Amniotic epithelial cell (primary cell): ENCODE measurements around the gene WDR70.
A peak's percentile ranks its signal among the peaks of the same experiment; 100 is the strongest.
"Not testable (repeated sequence)": the region's sequence is repeated elsewhere in the genome, so short reads cannot be mapped to it uniquely, and the experiment has no call there.

ENCODE experiments used
- DNase-seq: peaks from one replicate; pipeline ENCODE4 v3.0.0-alpha.2; 2010; ENCODE audit warnings: low read depth

WDR70 gene

GRCh38 chr5:37767961-37768360 lies 388.8 kb downstream of the WDR70 start:
- DNase-seq: no peak

GRCh38 chr5:37768371-37768770 lies 389.3 kb downstream of the WDR70 start:
- DNase-seq: no peak

GRCh38 chr5:37769108-37769507 lies 390.0 kb downstream of the WDR70 start:
- DNase-seq: no peak

- no peak for DNase-seq
These were observed 390.7 kb downstream of the WDR70 start for GRCh38 chr5:37769840-37770239.

- DNase-seq: peak; percentile 17
These were observed 391.7 kb downstream of the WDR70 start for GRCh38 chr5:37770786-37771185.

GRCh38 chr5:37771203-37771611 lies 392.1 kb downstream of the WDR70 start:
- no peak for DNase-seq

- peak; percentile 100 for DNase-seq
These were observed 392.6 kb downstream of the WDR70 start for GRCh38 chr5:37771731-37772130.

GRCh38 chr5:37772255-37772654 lies 393.1 kb downstream of the WDR70 start:
- DNase-seq: no peak

- DNase-seq: no peak
These were observed 394.7 kb downstream of the WDR70 start for GRCh38 chr5:37773809-37774208.

- DNase-seq: peak; percentile 45
These were observed 395.9 kb downstream of the WDR70 start for GRCh38 chr5:37774912-37775483.

- peak; percentile 94 for DNase-seq
These were observed 397.7 kb downstream of the WDR70 start for GRCh38 chr5:37776826-37777225.

- peak; percentile 97 for DNase-seq
These were observed 398.5 kb downstream of the WDR70 start for GRCh38 chr5:37777432-37778130.

- not testable (repeated sequence) for DNase-seq
These were observed 402.3 kb downstream of the WDR70 start for GRCh38 chr5:37781409-37781808.

- no peak for DNase-seq
These were observed 407.3 kb downstream of the WDR70 start for GRCh38 chr5:37786416-37786815.

GRCh38 chr5:37786862-37787519 lies 407.9 kb downstream of the WDR70 start:
- peak; percentile 75 for DNase-seq

GRCh38 chr5:37787742-37788141 lies 408.6 kb downstream of the WDR70 start:
- DNase-seq: no peak

- DNase-seq: peak; percentile 48
These were observed 410.9 kb downstream of the WDR70 start for GRCh38 chr5:37789991-37790390.

GRCh38 chr5:37791321-37791720 lies 412.2 kb downstream of the WDR70 start:
- DNase-seq: no peak

- peak; percentile 88 for DNase-seq
These were observed 414.0 kb downstream of the WDR70 start for GRCh38 chr5:37792975-37793631.

GRCh38 chr5:37795292-37795691 lies 416.2 kb downstream of the WDR70 start:
- DNase-seq: not testable (repeated sequence)

GRCh38 chr5:37796435-37796834 lies 417.3 kb downstream of the WDR70 start:
- not testable (repeated sequence) for DNase-seq

GRCh38 chr5:37799865-37800421 lies 420.8 kb downstream of the WDR70 start:
- DNase-seq: peak; percentile 29
